Naive thymus-derived CD4-positive, alpha-beta T cell (primary cell): ENCODE data around the gene SPEF2. TPM values are rescaled to one million over a fixed set of nuclear protein-coding genes. Genes with fewer than 3 reads are reported as not detected.

Experiments used
- ATAC-seq: fragments of 150-1000 bp; cut with Tn5 transposase; 2 replicates; pipeline ENCODE4 v1.10.0; 2021; ENCODE audit warnings: mild to moderate bottlenecking, moderate library complexity
- CTCF ChIA-PET: fragments of 350-600 bp; sonication (Branson Sonifier 250); formaldehyde crosslinking; loops from one replicate; lab custom pipeline; 2021; ENCODE audit warnings: antibody characterized with exemption; lab: Charles Lee
- POLR2A ChIA-PET: fragments of 350-600 bp; sonication (Branson Sonifier 250); formaldehyde crosslinking; loops from one replicate; lab custom pipeline; 2021; ENCODE audit warnings: antibody characterized with exemption, inconsistent platforms; lab: Charles Lee
- DNase-seq, 9 donors: peaks; one replicate each; pipeline versions ENCODE4 v3.0.0 to v3.0.0-alpha.2; 2020 to 2022; ENCODE audit warnings: mixed read lengths in 1 of 9
- H3K27ac ChIP-seq: one replicate; pipeline ENCODE4 v1.7.0; 2013; ENCODE audit warnings: mild to moderate bottlenecking, low read depth, low read length, moderate library complexity
- H3K27me3 ChIP-seq, 2 donors: one replicate each; pipeline ENCODE4 v1.7.0; 2013; ENCODE audit warnings: low read length in 2 of 2, mild to moderate bottlenecking in 2 of 2, moderate library complexity in 2 of 2; ENCODE audit not compliant: control insufficient read depth in 2 of 2, insufficient read depth in 2 of 2
- H3K36me3 ChIP-seq, 3 experiments: 1 replicate in 2 of 3; 2 replicates in 1 of 3; pipeline ENCODE4 v1.7.0; 2013; ENCODE audit warnings: low read length in 3 of 3, mild to moderate bottlenecking in 3 of 3, moderate library complexity in 1 of 3; ENCODE audit not compliant: insufficient read depth in 3 of 3, control insufficient read depth in 2 of 3
- H3K4me1 ChIP-seq, 2 donors: one replicate each; pipeline ENCODE4 v1.7.0; 2013; ENCODE audit warnings: low read length in 2 of 2, mild to moderate bottlenecking in 2 of 2, moderate library complexity in 1 of 2; ENCODE audit not compliant: control insufficient read depth in 2 of 2, insufficient read depth in 2 of 2
- H3K4me3 ChIP-seq: 2 replicates; pipeline ENCODE4 v1.7.0; 2013; ENCODE audit warnings: mild to moderate bottlenecking, low read length
- H3K9me3 ChIP-seq, 3 experiments: 1 replicate in 2 of 3; 2 replicates in 1 of 3; pipeline ENCODE4 v1.7.0; 2013; ENCODE audit warnings: low read length in 3 of 3; ENCODE audit not compliant: control insufficient read depth in 2 of 3
- H3K27ac Mint-ChIP-seq, 9 donors: one replicate each; pipeline ENCODE4 v1.8.0; 2020 to 2022; ENCODE audit warnings: mixed read lengths in 9 of 9, mild to moderate bottlenecking in 8 of 9, moderate library complexity in 5 of 9, inconsistent platforms in 2 of 9
- H3K27me3 Mint-ChIP-seq, 5 donors: one replicate each; pipeline ENCODE4 v1.8.0; 2021 to 2022; ENCODE audit warnings: mixed read lengths in 5 of 5, mild to moderate bottlenecking in 1 of 5
- H3K36me3 Mint-ChIP-seq, 5 donors: one replicate each; pipeline ENCODE4 v1.8.0; 2020 to 2022; ENCODE audit warnings: mixed read lengths in 5 of 5, mild to moderate bottlenecking in 3 of 5, inconsistent platforms in 1 of 5
- H3K4me1 Mint-ChIP-seq, 7 donors: one replicate each; pipeline ENCODE4 v1.8.0; 2020 to 2022; ENCODE audit warnings: mixed read lengths in 7 of 7, mild to moderate bottlenecking in 3 of 7, inconsistent platforms in 1 of 7
- H3K4me3 Mint-ChIP-seq, 10 donors: one replicate each; pipeline ENCODE4 v1.8.0; 2020 to 2022; ENCODE audit warnings: mild to moderate bottlenecking in 10 of 10, mixed read lengths in 10 of 10, moderate library complexity in 6 of 10, inconsistent platforms in 2 of 10
- H3K9me3 Mint-ChIP-seq, 11 donors: one replicate each; pipeline ENCODE4 v1.8.0; 2020 to 2022; ENCODE audit warnings: mixed read lengths in 11 of 11, mild to moderate bottlenecking in 4 of 11, inconsistent platforms in 1 of 11, moderate library complexity in 1 of 11
- intact Hi-C, 2 donors: fragments of 100-400 bp; cut with micrococcal nuclease; formaldehyde crosslinking; loops; one replicate each; pipeline ENCODE4 v1.15.1; 2023
- polyA plus RNA-seq, 2 donors: library from polyadenylated mRNA; unstranded; fragments of 300-500 nt; fragmentation: Illumina TruSeq; gene quantifications; one replicate each; pipeline ENCODE4 v1.2.3, GENCODE V29; 2021
- total RNA-seq, 6 experiments: library from RNA in 5 of 6; stranded (reverse) in 5 of 6; gene quantifications; 1 replicate in 5 of 6; 2 replicates in 1 of 6; pipeline ENCODE4 v1.2.3 and lab custom pipeline; 2021 to 2026

The SPEF2 gene
- total and polyA plus RNA-seq, 7 experiments from 2014 or later: 5.5 to 13.5 (median 7.7) TPM

- ChIA-PET CTCF (no interaction called here), POLR2A (no interaction called here)
- ATAC-seq (no peak), DNase-seq (no peak)
- H3K27me3 ChIP-seq: no peaks in the 10 kb centered on the region
- no peak overlapping the region for H3K27ac ChIP-seq
- intact Hi-C loops: loop anchor here in 1 of 2 donors (5.0 kb wide), 1 partner anchor 49 kb away; no protein-coding TSS in a partner anchor
- no peaks in the 10 kb centered on the region for H3K9me3 ChIP-seq
- Mint-ChIP-seq H3K27me3 (no peaks in the 10 kb centered on the region), H3K27ac (peak overlapping the region in 1 of 9 donors; percentile 51), H3K4me3 (no peak overlapping the region), H3K36me3 (peaks cover 0 to 5% (median 0%) of the 10 kb centered on the region in 5 donors), H3K9me3 (peaks cover 0 to 5% (median 0%) of the 10 kb centered on the region in 11 donors), H3K4me1 (peaks cover 0 to 36% (median 16%) of the 10 kb centered on the region in 7 donors)
- H3K4me1 ChIP-seq: peaks cover 0 to 3% of the 10 kb centered on the region in 2 donors
- H3K4me3 ChIP-seq: no peak overlapping the region
- no peaks in the 10 kb centered on the region for H3K36me3 ChIP-seq
These were observed 138.3 kb downstream of the SPEF2 start for GRCh38 chr5:35755966-35756365.

GRCh38 chr5:35758151-35758724, 140.6 kb downstream of the SPEF2 start:
- Histone ChIP-seq H3K27me3 (no peaks in the 10 kb centered on the region), H3K9me3 (no peaks in the 10 kb centered on the region), H3K4me3 (no peak overlapping the region), H3K4me1 (peaks cover 0 to 11% of the 10 kb centered on the region in 2 donors), H3K36me3 (no peaks in the 10 kb centered on the region), H3K27ac (no peak overlapping the region)
- Mint-ChIP-seq H3K27me3 (no peaks in the 10 kb centered on the region), H3K4me1 (peaks cover 0 to 59% (median 32%) of the 10 kb centered on the region in 7 donors), H3K27ac (peak overlapping the region in 3 of 9 donors; percentile 28 to 70 (median 63)), H3K9me3 (peaks cover 0 to 5% (median 0%) of the 10 kb centered on the region in 11 donors), H3K4me3 (peak overlapping the region in 1 of 10 donors; percentile 42), H3K36me3 (peaks cover 0 to 9% (median 0%) of the 10 kb centered on the region in 5 donors)
- CTCF ChIA-PET: interaction anchor here (0.6 to 0.7 kb wide), 3 partner anchors 107 to 663 kb away, joined by 3 to 4 read pairs (median 3); no protein-coding TSS in a partner anchor
- ATAC-seq (no peak), DNase-seq (no peak)
- intact Hi-C loops: loop anchor here in 1 of 2 donors (5.0 kb wide), 1 partner anchor 51 kb away; no protein-coding TSS in a partner anchor
- POLR2A ChIA-PET: interaction anchor here (0.6 to 1.5 kb wide), 5 partner anchors 19 to 111 kb away, joined by 3 to 4 read pairs (median 4); no protein-coding TSS in a partner anchor

GRCh38 chr5:35761541-35761940, 143.9 kb downstream of the SPEF2 start:
- CTCF ChIA-PET: no interaction called here
- ATAC-seq (peak; percentile 41), DNase-seq (peak in 6 of 9 donors; percentile 28 to 82 (median 42))

GRCh38 chr5:35762368-35762767, 144.7 kb downstream of the SPEF2 start:
- intact Hi-C loops: loop anchor here in 1 of 2 donors (5.0 kb wide), 1 partner anchor 90 kb away; no protein-coding TSS in a partner anchor
- no peaks in the 10 kb centered on the region for H3K9me3 ChIP-seq
- no peaks in the 10 kb centered on the region for H3K27me3 ChIP-seq
- H3K4me1 ChIP-seq: peaks cover 0 to 11% of the 10 kb centered on the region in 2 donors
- H3K36me3 Mint-ChIP-seq: peaks cover 0 to 6% (median 4%) of the 10 kb centered on the region in 5 donors
- peaks cover 0 to 80% (median 38%) of the 10 kb centered on the region in 7 donors for H3K4me1 Mint-ChIP-seq
- DNase-seq: no peak
- H3K36me3 ChIP-seq: peaks cover 0 to 4% (median 0%) of the 10 kb centered on the region in 3 experiments
- no peak overlapping the region for H3K27ac ChIP-seq
- peaks cover 0 to 2% (median 0%) of the 10 kb centered on the region in 11 donors for H3K9me3 Mint-ChIP-seq
- peaks cover 0 to 3% (median 0%) of the 10 kb centered on the region in 5 donors for H3K27me3 Mint-ChIP-seq
- ATAC-seq: no peak
- CTCF ChIA-PET: no interaction called here
- peak overlapping the region in 3 of 9 donors; percentile 32 to 87 (median 43) for H3K27ac Mint-ChIP-seq
- H3K4me3 Mint-ChIP-seq: no peak overlapping the region
- POLR2A ChIA-PET: interaction anchor here (0.9 to 1.1 kb wide), 2 partner anchors 105 to 119 kb away, joined by 3 to 4 read pairs; no protein-coding TSS in a partner anchor
- no peak overlapping the region for H3K4me3 ChIP-seq

More at GRCh38 chr5:35761541-35761940, 143.9 kb downstream of the SPEF2 start:
- H3K27me3 ChIP-seq: no peaks in the 10 kb centered on the region
- Mint-ChIP-seq H3K36me3 (peaks cover 0 to 4% (median 4%) of the 10 kb centered on the region in 5 donors), H3K4me1 (peaks cover 0 to 75% (median 38%) of the 10 kb centered on the region in 7 donors), H3K4me3 (peak overlapping the region in 7 of 10 donors; percentile 30 to 73 (median 57)), H3K27me3 (peaks cover 0 to 3% (median 0%) of the 10 kb centered on the region in 5 donors), H3K27ac (peak overlapping the region in 8 of 9 donors; percentile 60 to 94 (median 80)), H3K9me3 (peaks cover 0 to 2% (median 0%) of the 10 kb centered on the region in 11 donors)
- no peaks in the 10 kb centered on the region for H3K9me3 ChIP-seq
- intact Hi-C loops: loop anchor here in 1 of 2 donors (5.0 kb wide), 1 partner anchor 89 kb away; no protein-coding TSS in a partner anchor
- POLR2A ChIA-PET: interaction anchor here (0.6 kb wide), 1 partner anchor 64 kb away, joined by 3 read pairs; no protein-coding TSS in a partner anchor
- peak overlapping the region; percentile 16 for H3K27ac ChIP-seq
- H3K4me3 ChIP-seq: no peak overlapping the region
- H3K4me1 ChIP-seq: peaks cover 0 to 11% of the 10 kb centered on the region in 2 donors
- H3K36me3 ChIP-seq: peaks cover 0 to 4% (median 0%) of the 10 kb centered on the region in 3 experiments

GRCh38 chr5:35765921-35766320, 148.3 kb downstream of the SPEF2 start:
- peaks cover 0 to 69% (median 23%) of the 10 kb centered on the region in 7 donors for H3K4me1 Mint-ChIP-seq
- POLR2A ChIA-PET: interaction anchor here (0.8 kb wide), 1 partner anchor 116 kb away, joined by 4 read pairs; no protein-coding TSS in a partner anchor
- no peak overlapping the region for H3K4me3 Mint-ChIP-seq
- Histone ChIP-seq H3K27me3 (no peaks in the 10 kb centered on the region), H3K9me3 (no peaks in the 10 kb centered on the region), H3K4me1 (peaks cover 0 to 8% of the 10 kb centered on the region in 2 donors), H3K27ac (no peak overlapping the region), H3K36me3 (peaks cover 0 to 4% (median 0%) of the 10 kb centered on the region in 3 experiments), H3K4me3 (no peak overlapping the region)
- DNase-seq: no peak
- intact Hi-C loops: no loop called here
- peak overlapping the region in 1 of 9 donors; percentile 74 for H3K27ac Mint-ChIP-seq
- peaks cover 0 to 2% (median 0%) of the 10 kb centered on the region in 11 donors for H3K9me3 Mint-ChIP-seq
- H3K27me3 Mint-ChIP-seq: peaks cover 0 to 7% (median 0%) of the 10 kb centered on the region in 5 donors
- CTCF ChIA-PET: interaction anchor here (2.1 kb wide), 1 partner anchor 159 kb away, joined by 9 read pairs; no protein-coding TSS in a partner anchor
- peaks cover 0 to 8% (median 4%) of the 10 kb centered on the region in 5 donors for H3K36me3 Mint-ChIP-seq
- no peak for ATAC-seq

- Histone ChIP-seq H3K9me3 (no peaks in the 10 kb centered on the region), H3K4me3 (no peak overlapping the region), H3K27me3 (no peaks in the 10 kb centered on the region), H3K4me1 (peaks cover 0 to 5% of the 10 kb centered on the region in 2 donors), H3K36me3 (no peaks in the 10 kb centered on the region), H3K27ac (no peak overlapping the region)
- ChIA-PET POLR2A (interaction anchor here (1.0 kb wide), 1 partner anchor 111 kb away, joined by 3 read pairs; no protein-coding TSS in a partner anchor), CTCF (no interaction called here)
- intact Hi-C loops: loop anchor here in 1 of 2 donors (10.0 kb wide), 1 partner anchor 156 kb away; the partner anchor contains the start of gene SPEF2
- Mint-ChIP-seq H3K4me1 (peaks cover 6 to 69% (median 21%) of the 10 kb centered on the region in 7 donors), H3K9me3 (no peaks in the 10 kb centered on the region), H3K36me3 (peaks cover 0 to 15% (median 0%) of the 10 kb centered on the region in 5 donors), H3K27me3 (peaks cover 0 to 4% (median 0%) of the 10 kb centered on the region in 5 donors), H3K4me3 (peak overlapping the region in 1 of 10 donors; percentile 6), H3K27ac (peak overlapping the region in 1 of 9 donors; percentile 60)
- ATAC-seq (no peak), DNase-seq (no peak)
These were observed 153.6 kb downstream of the SPEF2 start for GRCh38 chr5:35771300-35771699.
